ENCODE measurements around the gene ZEB1.

DNA sequence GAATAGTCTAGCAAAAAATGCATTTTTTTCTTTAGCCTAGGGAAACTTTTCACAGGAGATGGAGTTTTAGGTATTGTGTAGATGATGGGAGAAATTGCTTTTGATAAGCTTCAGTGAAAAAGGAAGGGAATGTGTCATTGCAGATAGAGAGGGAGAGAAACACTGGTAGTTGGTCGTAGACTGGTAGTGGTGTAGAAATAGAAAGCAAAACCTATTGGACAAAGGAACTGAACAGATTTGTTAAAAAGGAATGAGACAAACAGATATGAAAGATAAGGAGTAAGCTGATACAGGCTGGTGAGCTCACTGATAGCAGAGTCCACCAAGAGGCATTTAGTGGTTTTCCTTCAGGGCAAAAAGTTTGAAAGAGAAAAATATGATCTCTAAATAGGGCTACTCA is 94.3 kb downstream of the ZEB1 start:
- no peak for TF ChIP-seq L3MBTL2 (conservative IDR thresholded peaks at IDR 0.05)
- no peak for TF ChIP-seq FOXM1 (IDR thresholded peaks at IDR 0.05; ENCODE audit: borderline replicate concordance)
- no peak for TF ChIP-seq ZNF384 (IDR thresholded peaks at IDR 0.05)
- no peak for TF ChIP-seq SP1 (IDR thresholded peaks at IDR 0.05)
- TF ChIP-seq BHLHE40 (IDR thresholded peaks at IDR 0.05; ENCODE audit: borderline replicate concordance), result no peak
- no peak for TF ChIP-seq FOXA1 (IDR thresholded peaks at IDR 0.05)
- no peak for TF ChIP-seq CTBP1 (IDR thresholded peaks at IDR 0.05; ENCODE audit: borderline replicate concordance)
- TF ChIP-seq TARDBP (IDR thresholded peaks at IDR 0.05), result no peak
- no peak for TF ChIP-seq ARNT (IDR thresholded peaks at IDR 0.05)
- TF ChIP-seq HDGF (IDR thresholded peaks at IDR 0.05; ENCODE audit: borderline replicate concordance), result no peak
- TF ChIP-seq LEF1 (IDR thresholded peaks at IDR 0.05; ENCODE audit: borderline replicate concordance), result no peak
- no peak for TF ChIP-seq SUZ12 (IDR thresholded peaks at IDR 0.05)
- TF ChIP-seq FOXK2 (IDR thresholded peaks at IDR 0.05), result no peak

Measured in HEK293T (cell line).